ENCODE measurements around the gene SYT2. TPM values are rescaled to one million over a fixed set of nuclear protein-coding genes. Genes with fewer than 3 reads are reported as not detected.

SYT2 gene
- total RNA-seq, 4 donors from 2014 or later: under 0.01 to 0.38 TPM; not detected in 2

GRCh38 chr1:202587859-202588485, 122.3 kb downstream of the SYT2 start:
- Histone ChIP-seq H3K27me3 (no peaks in the 10 kb centered on the region), H3K36me3 (no peaks in the 10 kb centered on the region), H3K27ac (peak overlapping the region in 2 of 3 donors; percentile 71 to 72), H3K4me3 (replicated peaks in 1 of 3) (no peak overlapping the region), H3K4me1 (peaks cover 25 to 44% of the 10 kb centered on the region in 2 donors), H3K9me3 (no peaks in the 10 kb centered on the region)
- WGBS, 2 donors: 57 to 60% methylated on average over 1 of the region's 1 CpG
- no peak for DNase-seq
- TF ChIP-seq CTCF (IDR thresholded peaks at IDR 0.05): no peak
- no peak for TF ChIP-seq POLR2A (IDR thresholded peaks at IDR 0.05)
- intact Hi-C loops (cut with DNase I): no loop called here

GRCh38 chr1:202586871-202587270, 123.4 kb downstream of the SYT2 start:
- TF ChIP-seq CTCF (IDR thresholded peaks at IDR 0.05): no peak
- no peak for TF ChIP-seq POLR2A (IDR thresholded peaks at IDR 0.05)
- H3K9me3 ChIP-seq: no peaks in the 10 kb centered on the region
- peaks cover 25 to 44% of the 10 kb centered on the region in 2 donors for H3K4me1 ChIP-seq
- intact Hi-C loops (cut with DNase I): no loop called here
- H3K27me3 ChIP-seq: no peaks in the 10 kb centered on the region
- no peak for DNase-seq
- no peak overlapping the region for H3K4me3 ChIP-seq (replicated peaks in 1 of 3)
- no peaks in the 10 kb centered on the region for H3K36me3 ChIP-seq
- H3K27ac ChIP-seq: no peak overlapping the region
- 83 to 96% methylated on average over 1 of the region's 1 CpG for WGBS, 2 donors

- TF ChIP-seq CTCF (IDR thresholded peaks at IDR 0.05) (no peak), POLR2A (IDR thresholded peaks at IDR 0.05) (no peak)
- peak overlapping the region in 2 of 3 donors; percentile 14 to 21 for H3K27ac ChIP-seq
- WGBS, 2 donors: 44 to 47% methylated on average over 4 of the region's 4 CpGs
- H3K4me1 ChIP-seq: peaks cover 25 to 44% of the 10 kb centered on the region in 2 donors
- H3K9me3 ChIP-seq: no peaks in the 10 kb centered on the region
- H3K27me3 ChIP-seq: no peaks in the 10 kb centered on the region
- H3K36me3 ChIP-seq: no peaks in the 10 kb centered on the region
- H3K4me3 ChIP-seq (replicated peaks in 1 of 3): no peak overlapping the region
- intact Hi-C loops (cut with DNase I): no loop called here
- peak; percentile 40 to 53 for DNase-seq
Measured at GRCh38 chr1:202586018-202586821, 124.0 kb downstream of the SYT2 start.

GRCh38 chr1:202585590-202585933, 124.7 kb downstream of the SYT2 start:
- Histone ChIP-seq H3K27ac (no peak overlapping the region), H3K4me3 (replicated peaks in 1 of 3) (no peak overlapping the region), H3K36me3 (no peaks in the 10 kb centered on the region), H3K9me3 (no peaks in the 10 kb centered on the region), H3K4me1 (peaks cover 25 to 44% of the 10 kb centered on the region in 2 donors), H3K27me3 (no peaks in the 10 kb centered on the region)
- intact Hi-C loops (cut with DNase I): no loop called here
- no peak for TF ChIP-seq POLR2A (IDR thresholded peaks at IDR 0.05)
- no peak for TF ChIP-seq CTCF (IDR thresholded peaks at IDR 0.05)
- no peak for DNase-seq

All from thyroid gland (tissue), 4 donors.